Cardiac fibroblast (primary cell): Measurements from ENCODE around the gene PELO.

Experiments
- DNase-seq, 2 donors: peaks; one replicate each; pipeline versions ENCODE4 v3.0.0 to v3.0.0-alpha.2; 2010; ENCODE audit warnings: low read depth in 2 of 2
- H3K4me3 ChIP-seq, 2 donors: replicated peaks in 1 of 2; 1 replicate in 1 of 2; 2 replicates in 1 of 2; pipeline ENCODE4 v1.5.1; 2011; ENCODE audit warnings: low read depth in 2 of 2, low read length in 2 of 2, mild to moderate bottlenecking in 2 of 2, moderate library complexity in 1 of 2
- TF ChIP-seq, protein P1 (sequence below): IDR thresholded peaks from one replicate; pipeline ENCODE4 v1.5.1; 2011; ENCODE audit warnings: low read depth, mild to moderate bottlenecking, low read length, inconsistent platforms

The PELO gene

DNA sequence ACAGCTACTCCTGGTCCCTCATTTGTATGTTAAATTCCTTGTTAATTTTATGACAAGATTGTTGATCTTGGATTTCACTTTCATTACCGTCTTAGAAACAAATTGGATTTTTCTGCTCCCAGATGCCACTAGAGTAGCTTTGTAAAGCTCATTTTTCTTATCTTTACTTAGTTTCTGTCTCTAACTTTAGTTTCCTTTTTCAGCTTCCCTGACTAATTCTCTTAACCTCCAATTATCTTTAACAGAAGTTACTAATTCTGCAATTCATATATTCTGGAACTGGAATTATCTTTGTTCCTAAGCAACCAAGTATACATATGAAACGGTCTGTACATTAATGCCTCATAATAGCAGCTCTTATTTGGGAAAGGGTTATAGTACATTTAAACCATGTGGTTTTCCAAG, 16.7 kb downstream of the PELO start:
- peak in 1 of 2 donors; percentile 51 for DNase-seq
- TF ChIP-seq, protein P1, sequence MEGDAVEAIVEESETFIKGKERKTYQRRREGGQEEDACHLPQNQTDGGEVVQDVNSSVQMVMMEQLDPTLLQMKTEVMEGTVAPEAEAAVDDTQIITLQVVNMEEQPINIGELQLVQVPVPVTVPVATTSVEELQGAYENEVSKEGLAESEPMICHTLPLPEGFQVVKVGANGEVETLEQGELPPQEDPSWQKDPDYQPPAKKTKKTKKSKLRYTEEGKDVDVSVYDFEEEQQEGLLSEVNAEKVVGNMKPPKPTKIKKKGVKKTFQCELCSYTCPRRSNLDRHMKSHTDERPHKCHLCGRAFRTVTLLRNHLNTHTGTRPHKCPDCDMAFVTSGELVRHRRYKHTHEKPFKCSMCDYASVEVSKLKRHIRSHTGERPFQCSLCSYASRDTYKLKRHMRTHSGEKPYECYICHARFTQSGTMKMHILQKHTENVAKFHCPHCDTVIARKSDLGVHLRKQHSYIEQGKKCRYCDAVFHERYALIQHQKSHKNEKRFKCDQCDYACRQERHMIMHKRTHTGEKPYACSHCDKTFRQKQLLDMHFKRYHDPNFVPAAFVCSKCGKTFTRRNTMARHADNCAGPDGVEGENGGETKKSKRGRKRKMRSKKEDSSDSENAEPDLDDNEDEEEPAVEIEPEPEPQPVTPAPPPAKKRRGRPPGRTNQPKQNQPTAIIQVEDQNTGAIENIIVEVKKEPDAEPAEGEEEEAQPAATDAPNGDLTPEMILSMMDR, result no peak
- H3K4me3 ChIP-seq, result peak overlapping the region in 1 of 2 donors; percentile 86

DNA sequence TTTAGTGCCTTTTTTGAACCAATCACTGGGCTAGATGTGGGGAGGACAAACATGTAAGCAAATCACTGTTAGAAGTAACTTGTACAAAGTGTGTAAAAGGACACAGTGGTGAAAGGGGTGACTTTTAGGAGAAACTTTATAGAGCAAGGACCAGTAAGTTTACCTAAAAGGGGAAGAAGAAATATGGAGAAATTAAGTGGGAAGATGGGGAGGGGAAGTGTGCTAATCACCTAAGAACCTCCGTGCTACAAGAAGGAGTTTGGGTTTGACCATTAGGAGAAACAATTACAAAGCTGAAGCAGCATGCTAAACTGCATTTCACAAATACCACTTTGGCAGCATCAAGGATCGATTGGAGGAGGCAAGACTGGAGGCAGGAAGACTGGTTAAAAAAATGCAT, 17.3 kb downstream of the PELO start:
- no peak for DNase-seq
- TF ChIP-seq, protein P1, result no peak
- no peak overlapping the region for H3K4me3 ChIP-seq

DNA sequence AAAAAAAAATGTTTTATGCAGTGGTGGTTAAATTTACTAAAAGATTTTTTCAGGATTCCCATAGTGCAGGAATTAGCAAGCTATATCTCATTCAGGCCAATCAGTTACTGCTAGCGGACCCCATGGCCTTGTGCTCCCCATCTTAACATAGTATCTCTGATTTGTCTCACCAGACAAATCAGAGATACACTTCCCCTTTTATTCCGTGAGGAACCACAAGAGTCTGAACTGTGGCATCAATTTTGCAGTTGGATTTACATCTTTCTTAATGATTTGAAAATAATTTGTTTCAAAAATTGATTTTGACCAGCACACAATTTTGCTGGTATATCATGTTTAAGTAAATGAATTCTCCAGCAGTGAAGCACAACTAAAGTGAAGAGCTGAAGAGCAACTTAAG, 17.9 kb downstream of the PELO start:
- TF ChIP-seq, protein P1, result no peak
- H3K4me3 ChIP-seq, result no peak overlapping the region

DNA sequence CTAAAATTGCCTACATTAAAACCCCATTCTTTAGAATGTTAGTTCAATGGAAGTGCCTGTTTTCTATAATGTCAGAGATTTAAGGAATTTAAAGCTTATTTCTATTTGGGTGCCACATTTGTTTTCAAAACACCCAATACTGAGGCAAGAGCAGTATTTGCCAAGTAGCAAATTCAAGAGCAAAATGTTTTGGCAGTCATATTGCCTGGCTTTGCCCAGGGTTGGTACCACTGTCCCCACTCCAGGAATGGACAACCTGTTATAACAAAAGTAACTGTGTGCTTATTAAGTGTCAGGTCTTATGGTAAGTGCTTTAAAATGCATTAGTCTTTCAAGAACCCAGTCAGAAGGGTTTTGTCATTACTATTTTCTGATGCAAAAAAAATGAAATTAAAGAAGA, 19.3 kb downstream of the PELO start:
- TF ChIP-seq, protein P1, result no peak
- DNase-seq, result no peak
- no peak overlapping the region for H3K4me3 ChIP-seq

More for the DNA sequence above, 17.9 kb downstream of the PELO start:
- no peak for DNase-seq

DNA sequence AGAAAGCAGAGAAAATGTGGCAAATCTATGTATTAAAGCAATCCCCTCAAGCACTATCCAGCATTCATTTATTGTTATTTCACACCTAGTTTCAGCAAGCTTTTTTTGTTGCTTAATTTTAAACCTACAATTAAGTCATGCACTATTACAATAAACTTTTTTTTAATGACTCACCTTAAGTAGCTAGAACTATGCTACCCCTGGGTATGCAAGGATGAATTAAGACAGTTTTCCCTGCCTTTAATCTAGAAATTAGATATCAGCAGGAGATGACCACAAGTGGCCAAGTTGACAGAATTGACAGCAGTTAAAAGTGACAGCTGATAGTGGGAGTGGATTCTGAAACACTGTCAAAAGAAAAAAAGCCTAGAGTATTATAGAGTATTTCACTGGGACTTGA, 20.0 kb downstream of the PELO start:
- no peak overlapping the region for H3K4me3 ChIP-seq
- TF ChIP-seq, protein P1, result no peak
- no peak for DNase-seq

DNA sequence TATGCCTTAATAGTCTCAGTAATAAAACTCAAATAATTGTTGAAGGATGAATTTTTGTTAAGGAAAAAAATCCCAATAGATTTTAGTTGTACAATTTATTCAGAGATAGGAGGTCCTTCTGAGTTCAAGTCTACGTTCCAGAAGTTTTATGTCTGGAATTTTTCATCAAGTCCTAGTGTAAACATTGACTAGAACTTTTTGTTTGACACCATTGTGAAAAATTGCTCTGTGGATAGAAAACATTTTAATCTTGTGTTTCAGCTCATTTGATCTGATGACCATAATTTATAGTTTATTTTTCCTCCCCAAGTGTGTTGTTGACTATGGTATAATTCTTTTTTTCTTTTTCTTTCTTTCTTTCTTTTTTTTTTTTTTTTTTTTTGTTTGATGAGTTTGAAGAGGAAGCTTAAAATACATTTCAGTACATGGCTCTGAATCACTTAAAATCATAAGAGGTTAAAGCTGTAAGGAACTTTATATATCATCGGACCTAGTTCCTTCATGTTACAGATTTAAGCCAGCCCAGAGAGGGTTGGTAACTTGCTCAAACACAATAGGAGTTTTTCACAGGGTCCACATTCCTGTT, 20.7 kb downstream of the PELO start:
- H3K4me3 ChIP-seq, result no peak overlapping the region
- DNase-seq, result peak in 1 of 2 donors; percentile 42
- TF ChIP-seq, protein P1, result no peak

DNA sequence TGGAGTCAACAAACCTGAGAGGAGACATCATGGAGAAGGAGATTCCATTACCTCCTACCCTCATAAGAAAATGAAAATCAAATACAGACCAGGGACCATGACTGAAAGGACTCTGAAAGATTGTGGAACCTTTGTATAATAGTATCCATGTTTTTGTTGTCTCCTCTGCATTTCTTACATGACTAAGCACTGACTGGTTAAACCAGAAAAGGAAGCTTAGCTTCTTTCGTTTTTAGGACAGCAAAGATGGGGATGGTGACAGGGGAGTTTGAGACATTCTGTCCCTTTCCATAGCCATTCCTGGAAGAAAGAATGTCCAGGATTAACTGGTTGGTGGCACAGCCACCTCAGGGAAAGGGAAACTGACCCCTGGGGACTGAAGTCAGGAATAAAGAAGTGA, 22.2 kb downstream of the PELO start:
- H3K4me3 ChIP-seq, result no peak overlapping the region
- TF ChIP-seq, protein P1, result no peak
- peak in 1 of 2 donors; percentile 69 for DNase-seq
